K562 (cell line): ENCODE results near the gene PSG1. TPM values are rescaled to one million over a fixed set of nuclear protein-coding genes. Genes with fewer than 3 reads are reported as not detected.
"Not testable (repeated sequence)": the region's sequence is repeated elsewhere in the genome, so short reads cannot be mapped to it uniquely, and the experiment has no call there.

Experiments used
- ATAC-seq: fragments of 200-7000 bp; cut with Tn5 transposase; 3 replicates; pipeline ENCODE4 v1.9.1; 2020; ENCODE audit warnings: moderate library complexity
- BruUV-seq: library from RNA; stranded (reverse); fragments of 400-500 nt; replicated peaks from 2 replicates; lab custom pipeline; 2021; lab: Mats Ljungman, UMichigan
- CTCF ChIA-PET: fragments of 300-600 bp; formaldehyde crosslinking; extraction: SDS; loops from one replicate; lab custom pipeline; 2021; ENCODE audit warnings: low intra/inter-chr PET ratio; lab: Yijun Ruan, JAX
- POLR2A ChIA-PET: fragments of 300-600, 350-650 bp; sonication (Branson Sonifier 250); formaldehyde crosslinking; extraction: SDS; loops from one replicate; lab custom pipeline; 2021; ENCODE audit warnings: antibody characterized with exemption, inconsistent platforms; lab: Yijun Ruan, JAX
- DNase-seq, 4 experiments: peaks; one replicate each; pipeline versions ENCODE4 v3.0.0 to v3.0.0-alpha.2; 2011 to 2018; ENCODE audit warnings: low spot score in 3 of 4, mixed read lengths in 3 of 4; ENCODE audit errors: extremely low read depth in 1 of 4
- FAIRE-seq: peaks from 2 replicates; lab custom pipeline; 2011; peaks lifted over from hg19 to GRCh38; lab: Jason Lieb, UNC
- H2AFZ ChIP-seq: 2 replicates; pipeline ENCODE4 v1.6.0; 2011; ENCODE audit warnings: low read depth, low read length, control low read depth, inconsistent platforms
- H3K27ac ChIP-seq: fragments of 200-600 bp; 3 replicates; pipeline ENCODE4 v1.8.0; 2011; ENCODE audit warnings: low read depth, mild to moderate bottlenecking, control low read depth, inconsistent platforms, low read length, moderate library complexity, mixed read lengths; ENCODE audit errors: extremely low read depth
- H3K27me3 ChIP-seq, 2 experiments: fragments of 300-600 bp in 1 of 2; 2 replicates in 1 of 2; 3 replicates in 1 of 2; pipeline versions ENCODE4 v1.6.0 to v1.8.0; 2011; ENCODE audit warnings: inconsistent platforms in 2 of 2, low read length in 2 of 2, mild to moderate bottlenecking in 1 of 2, mixed read lengths in 1 of 2, moderate library complexity in 1 of 2; ENCODE audit not compliant: control insufficient read depth in 2 of 2, insufficient read depth in 2 of 2
- H3K36me3 ChIP-seq: fragments of 300-600 bp; 3 replicates; pipeline ENCODE4 v1.8.0; 2011; ENCODE audit warnings: mild to moderate bottlenecking, low read length, inconsistent platforms; ENCODE audit not compliant: control insufficient read depth, insufficient read depth
- H3K4me1 ChIP-seq, 2 experiments: fragments of 200-600 bp in 1 of 2; replicated peaks in 1 of 2; 2 replicates in 1 of 2; 3 replicates in 1 of 2; pipeline versions ENCODE4 v1.5.1 to v1.8.0; 2011; ENCODE audit warnings: inconsistent platforms in 2 of 2, low read length in 2 of 2, mild to moderate bottlenecking in 1 of 2, mixed read lengths in 1 of 2, moderate library complexity in 1 of 2; ENCODE audit not compliant: control insufficient read depth in 2 of 2, insufficient read depth in 2 of 2
- H3K4me2 ChIP-seq: 2 replicates; pipeline ENCODE4 v1.6.1; 2011; ENCODE audit warnings: low read length, control low read depth, inconsistent platforms, mixed read lengths; ENCODE audit not compliant: insufficient read depth
- H3K4me3 ChIP-seq: fragments of 200-600 bp; sonication (generic), shearing (Covaris generic); 2 replicates; pipeline ENCODE4 v1.5.1; 2016; ENCODE audit warnings: control low read depth, inconsistent platforms
- H3K79me2 ChIP-seq: fragments of 200-600 bp; 3 replicates; pipeline ENCODE4 v1.8.0; 2011; ENCODE audit warnings: low read length, inconsistent platforms; ENCODE audit not compliant: control insufficient read depth, insufficient read depth
- H3K9ac ChIP-seq, 2 experiments: 2 replicates each; pipeline versions ENCODE4 v1.6.0 to v1.6.1; 2011; ENCODE audit warnings: low read depth in 2 of 2, low read length in 2 of 2, control low read depth in 1 of 2, inconsistent platforms in 1 of 2, mild to moderate bottlenecking in 1 of 2, mixed read lengths in 1 of 2; ENCODE audit not compliant: insufficient read depth in 1 of 2
- H3K9me1 ChIP-seq: one replicate; pipeline ENCODE4 v1.6.0; 2011; ENCODE audit warnings: inconsistent platforms, mild to moderate bottlenecking, low read length, moderate library complexity; ENCODE audit not compliant: control insufficient read depth, insufficient read depth
- H3K9me3 ChIP-seq: replicated peaks from 2 replicates; pipeline ENCODE4 v1.5.1; 2011; ENCODE audit warnings: low read depth, low read length, inconsistent platforms; ENCODE audit not compliant: control insufficient read depth, insufficient read depth
- H4K20me1 ChIP-seq: replicated peaks from 2 replicates; pipeline ENCODE4 v1.6.1; 2011; ENCODE audit warnings: low read length, inconsistent platforms, mixed read lengths; ENCODE audit not compliant: control insufficient read depth, insufficient read depth
- BCOR ChIP-seq: fragments of 450-650 bp; IDR thresholded peaks from 2 replicates; pipeline ENCODE4 v1.6.1; 2016
- E2F5 ChIP-seq: sonication (generic); formaldehyde crosslinking; IDR thresholded peaks from 2 replicates; pipeline ENCODE4 v1.8.0; 2022; ENCODE audit warnings: mild to moderate bottlenecking, missing genetic modification reagents
- KAT7 ChIP-seq: sonication (generic); formaldehyde crosslinking; IDR thresholded peaks from 2 replicates; pipeline ENCODE4 v1.8.0; 2022; ENCODE audit warnings: missing genetic modification reagents, mild to moderate bottlenecking, borderline replicate concordance
- NR2C1 ChIP-seq, 2 experiments: fragments of 450-650 bp; IDR thresholded peaks; 2 replicates each; pipeline ENCODE4 v1.6.1; 2017; ENCODE audit warnings: mild to moderate bottlenecking in 2 of 2, antibody characterized with exemption in 1 of 2, inconsistent platforms in 1 of 2, missing compliant biosample characterization in 1 of 2, missing genetic modification characterization in 1 of 2
- TCFL5 ChIP-seq: fragments of 250-450 bp; sonication (Bioruptor Pico); conservative IDR thresholded peaks from 2 replicates; pipeline ENCODE4 v1.6.1; 2021; ENCODE audit warnings: mild to moderate bottlenecking, moderate library complexity, matching md5 sums
- THAP12 ChIP-seq: fragments of 250-450 bp; sonication (Bioruptor Pico); IDR thresholded peaks from 2 replicates; pipeline ENCODE4 v1.9.0; 2021; ENCODE audit warnings: mild to moderate bottlenecking, inconsistent platforms
- ZC3H8 ChIP-seq: fragments of 450-650 bp; IDR thresholded peaks from 2 replicates; pipeline ENCODE4 v1.6.1; 2017
- WGBS: fragments of 100-300 bp; shearing (Covaris generic); methylation state at CpG from one replicate; pipeline ENCODE4 v1.1.6; 2016; ENCODE audit warnings: low coverage, mixed read lengths; ENCODE audit not compliant: insufficient coverage; ENCODE audit errors: missing lambda C conversion rate; 5-methylcytosine and 5-hydroxymethylcytosine counted together
- in situ Hi-C: fragments of 300-500 bp; cut with MboI; formaldehyde crosslinking; loops from 4 replicates; pipeline ENCODE4 v1.15.0; 2018; ENCODE audit warnings: inconsistent platforms, mixed read lengths
- intact Hi-C: fragments of 100-400 bp; cut with micrococcal nuclease; formaldehyde crosslinking; loops from 2 replicates; pipeline ENCODE4 v1.14.2; 2022
- polyA plus RNA-seq, 8 experiments: library from polyadenylated mRNA; depleted of rRNA in 4 of 8; stranded (reverse) in 5 of 8; unstranded in 3 of 8; fragments of >200 nt; fragmentation: Nextera tagmentation in 2 of 8; fragmentation: Illumina TruSeq in 1 of 8; extraction: Ambion mirVana in 2 of 8; extraction: Trizol in 1 of 8; gene quantifications; 2 replicates each; pipeline versions ENCODE4 v1.2.1 to v1.2.3, GENCODE V29; 2011 to 2014; ENCODE audit warnings: inconsistent platforms in 1 of 8, missing spikeins in 1 of 8
- total RNA-seq, 7 experiments: library from RNA; depleted of rRNA in 6 of 7; stranded (reverse); fragments of >200 nt in 6 of 7; fragmentation: Illumina TruSeq in 2 of 7; extraction: Trizol in 2 of 7; gene quantifications; 2 replicates each; pipeline versions ENCODE4 v1.2.1 to v1.2.3, GENCODE V29; 2011 to 2021; ENCODE audit warnings: low replicate concordance in 1 of 7

PSG1 gene
- total and polyA plus RNA-seq, 9 of the 15 experiments (the other 6 are each of a cell fraction or from before 2014, with no cell fraction given): not detected

- no peak for TF ChIP-seq E2F5
- no peak for TF ChIP-seq NR2C1 (IDR thresholded peaks at IDR 0.05)
- no peak for TF ChIP-seq NR2C1 (tag; IDR thresholded peaks at IDR 0.05)
- no peak for TF ChIP-seq KAT7 (CRISPR knock-in tag)
- TF ChIP-seq THAP12 (CRISPR knock-in tag): no peak
- TF ChIP-seq TCFL5 (CRISPR knock-in tag): no peak
- TF ChIP-seq BCOR: no peak
- no peak for TF ChIP-seq ZC3H8
- TF ChIP-seq, all 486 proteins: peak for 0
Measured at GRCh38 chr19:42831221-42832019, 48.1 kb downstream of the PSG1 start (continued).

- in situ Hi-C loops, intact Hi-C loops, H2AFZ ChIP-seq, H3K79me2 ChIP-seq, H3K9me3 ChIP-seq, FAIRE-seq, H4K20me1 ChIP-seq, POLR2A ChIA-PET, BruUV-seq, H3K4me1 ChIP-seq, H3K27ac ChIP-seq, H3K27me3 ChIP-seq, DNase-seq, ATAC-seq, H3K9ac ChIP-seq, H3K4me3 ChIP-seq, H3K9me1 ChIP-seq, CTCF ChIA-PET, H3K4me2 ChIP-seq, H3K36me3 ChIP-seq: not testable (repeated sequence)
- WGBS: 0% methylated on average over 6 of the region's 9 CpGs
Measured at GRCh38 chr19:42821306-42821977, 58.1 kb downstream of the PSG1 start.

- H3K79me2 ChIP-seq, H3K4me1 ChIP-seq, FAIRE-seq, H3K9ac ChIP-seq, H3K4me3 ChIP-seq, ATAC-seq, H3K27ac ChIP-seq, H4K20me1 ChIP-seq, in situ Hi-C loops, H3K9me1 ChIP-seq, H3K36me3 ChIP-seq, CTCF ChIA-PET, DNase-seq, BruUV-seq, H2AFZ ChIP-seq, H3K9me3 ChIP-seq, H3K27me3 ChIP-seq, intact Hi-C loops, H3K4me2 ChIP-seq: not testable (repeated sequence)
- 0% methylated on average over 5 of the region's 5 CpGs for WGBS
- POLR2A ChIA-PET: interaction anchor here (0.7 kb wide), 1 partner anchor 315 kb away, joined by 3 read pairs; no protein-coding TSS in a partner anchor
Measured at GRCh38 chr19:42819960-42820650, 59.4 kb downstream of the PSG1 start.
